HepG2 (cell line): Measurements from ENCODE around the gene TMEM184B. TPM values are rescaled to one million over a fixed set of nuclear protein-coding genes. Genes with fewer than 3 reads are reported as not detected.

ENCODE experiments used
- ATAC-seq: fragments of 200-7000 bp; cut with Tn5 transposase; 3 replicates; pipeline ENCODE4 v1.9.1; 2020; ENCODE audit warnings: mild to moderate bottlenecking, moderate library complexity
- BruUV-seq: library from RNA; stranded (reverse); fragments of 400-500 nt; replicated peaks from 2 replicates; lab custom pipeline; 2021; lab: Mats Ljungman, UMichigan
- CTCF ChIA-PET: fragments of 300-600 bp; formaldehyde crosslinking; extraction: SDS; loops from one replicate; lab custom pipeline; 2021; ENCODE audit warnings: low total read pairs, inconsistent platforms, low intra/inter-chr PET ratio; lab: Yijun Ruan, JAX
- POLR2A ChIA-PET: fragments of 350-600 bp; sonication (Branson Sonifier 250); formaldehyde crosslinking; loops from one replicate; lab custom pipeline; 2020; ENCODE audit warnings: antibody characterized with exemption, inconsistent platforms; lab: Yijun Ruan, JAX
- DNase-seq: peaks from one replicate; pipeline ENCODE4 v3.0.0-alpha.2; 2015; ENCODE audit warnings: low spot score
- FAIRE-seq: peaks from 3 replicates; lab custom pipeline; 2011; peaks lifted over from hg19 to GRCh38; lab: Jason Lieb, UNC
- H2AFZ ChIP-seq: one replicate; pipeline ENCODE4 v1.6.1; 2011; ENCODE audit warnings: low read length, inconsistent platforms
- H3K27ac ChIP-seq: fragments of 300-600 bp; 3 replicates; pipeline ENCODE4 v1.8.0; 2011; ENCODE audit warnings: mixed run types, mild to moderate bottlenecking, mixed read lengths, low read length, inconsistent platforms; ENCODE audit not compliant: insufficient read depth; ENCODE audit errors: extremely low read length
- H3K27me3 ChIP-seq, 2 experiments: fragments of 200-600 bp in 1 of 2; 2 replicates in 1 of 2; 3 replicates in 1 of 2; pipeline versions ENCODE4 v1.6.0 to v1.8.0; 2011; ENCODE audit warnings: low read length in 2 of 2, mild to moderate bottlenecking in 2 of 2, moderate library complexity in 2 of 2, inconsistent platforms in 1 of 2; ENCODE audit not compliant: insufficient read depth in 2 of 2, control insufficient read depth in 1 of 2
- H3K36me3 ChIP-seq, 2 experiments: fragments of 200-600 bp in 1 of 2; replicated peaks in 1 of 2; 2 replicates in 1 of 2; 3 replicates in 1 of 2; pipeline versions ENCODE4 v1.5.1 to v1.8.0; 2011; ENCODE audit warnings: low read length in 2 of 2, inconsistent platforms in 1 of 2; ENCODE audit not compliant: insufficient read depth in 2 of 2, control insufficient read depth in 1 of 2
- H3K4me1 ChIP-seq: 2 replicates; pipeline ENCODE4 v1.5.1; 2012; ENCODE audit warnings: low read length, inconsistent platforms; ENCODE audit not compliant: insufficient read depth
- H3K4me2 ChIP-seq: 2 replicates; pipeline ENCODE4 v1.6.0; 2011; ENCODE audit warnings: low read depth, low read length, inconsistent platforms
- H3K4me3 ChIP-seq, 3 experiments: fragments of 200-600 bp in 1 of 3; sonication (generic), shearing (Covaris generic) in 1 of 3; replicated peaks in 1 of 3; 2 replicates each; pipeline ENCODE4 v1.5.1; 2011 to 2016; ENCODE audit warnings: low read length in 3 of 3, inconsistent platforms in 2 of 3, low read depth in 2 of 3, mild to moderate bottlenecking in 2 of 3, control low read depth in 1 of 3, mixed read lengths in 1 of 3; ENCODE audit not compliant: insufficient read depth in 1 of 3
- H3K79me2 ChIP-seq: one replicate; pipeline ENCODE4 v1.6.1; 2011; ENCODE audit warnings: low read length, inconsistent platforms; ENCODE audit not compliant: insufficient read depth
- H3K9ac ChIP-seq: 2 replicates; pipeline ENCODE4 v1.6.0; 2011; ENCODE audit warnings: mild to moderate bottlenecking, low read depth, low read length, inconsistent platforms; ENCODE audit not compliant: insufficient read depth
- H3K9me3 ChIP-seq: 2 replicates; pipeline ENCODE4 v1.5.1; 2012; ENCODE audit warnings: mild to moderate bottlenecking, low read length
- H4K20me1 ChIP-seq: 2 replicates; pipeline ENCODE4 v1.6.0; 2011; ENCODE audit warnings: inconsistent platforms, mild to moderate bottlenecking, low read length, moderate library complexity; ENCODE audit not compliant: insufficient read depth
- ADNP ChIP-seq: sonication (generic); formaldehyde crosslinking; IDR thresholded peaks from 2 replicates; pipeline ENCODE4 v1.4.0; 2020; ENCODE audit warnings: missing genetic modification reagents
- ASH2L ChIP-seq: fragments of 300-600, 200-600 bp; sonication (generic); IDR thresholded peaks from 2 replicates; pipeline ENCODE4 v1.7.0; 2017; ENCODE audit warnings: low read depth, mild to moderate bottlenecking, moderate library complexity, mixed read lengths, low read length; ENCODE audit not compliant: insufficient read length
- BORCS8-MEF2B ChIP-seq: sonication (generic); formaldehyde crosslinking; IDR thresholded peaks from 2 replicates; pipeline ENCODE4 v1.8.0; 2022; ENCODE audit warnings: mild to moderate bottlenecking, missing genetic modification reagents
- HDAC2 ChIP-seq: sonication (generic); formaldehyde crosslinking; IDR thresholded peaks from 2 replicates; pipeline ENCODE4 v1.4.0; 2020; ENCODE audit warnings: missing genetic modification reagents
- HOXD1 ChIP-seq: sonication (generic); formaldehyde crosslinking; IDR thresholded peaks from 2 replicates; pipeline ENCODE4 v1.5.0; 2020; ENCODE audit warnings: missing genetic modification reagents
- KAT8 ChIP-seq: IDR thresholded peaks from 2 replicates; pipeline ENCODE4 v1.6.1; 2016; ENCODE audit warnings: missing genetic modification reagents, missing compliant biosample characterization
- KDM2A ChIP-seq: sonication (generic); formaldehyde crosslinking; IDR thresholded peaks from 2 replicates; pipeline ENCODE4 v1.4.0; 2020; ENCODE audit warnings: low read depth, missing genetic modification reagents, borderline replicate concordance
- LCORL ChIP-seq, 2 experiments: fragments of 450-650 bp in 1 of 2; sonication (generic) in 1 of 2; formaldehyde crosslinking in 1 of 2; IDR thresholded peaks; 2 replicates each; pipeline versions ENCODE4 v1.5.0 to v1.6.1; 2017 to 2020; ENCODE audit warnings: antibody characterized with exemption in 1 of 2, missing genetic modification reagents in 1 of 2
- SAP130 ChIP-seq: IDR thresholded peaks from 2 replicates; pipeline ENCODE4 v1.6.1; 2016; ENCODE audit warnings: low read depth
- SIN3B ChIP-seq: fragments of 150-350 bp; IDR thresholded peaks from 2 replicates; pipeline ENCODE4 v1.6.1; 2014; ENCODE audit warnings: low read length
- ZBTB1 ChIP-seq: sonication (generic); formaldehyde crosslinking; IDR thresholded peaks from 2 replicates; pipeline ENCODE4 v1.4.0; 2020; ENCODE audit warnings: missing genetic modification reagents, borderline replicate concordance
- ZNF543 ChIP-seq: sonication (generic); formaldehyde crosslinking; IDR thresholded peaks from 2 replicates; pipeline ENCODE4 v1.4.0; 2020; ENCODE audit warnings: mild to moderate bottlenecking, missing genetic modification reagents
- ZNF564 ChIP-seq: sonication (generic); formaldehyde crosslinking; IDR thresholded peaks from 2 replicates; pipeline ENCODE4 v1.8.1; 2023; ENCODE audit warnings: mild to moderate bottlenecking, missing genetic modification reagents
- ZNF678 ChIP-seq: sonication (generic); formaldehyde crosslinking; IDR thresholded peaks from 2 replicates; pipeline ENCODE4 v1.4.0; 2020; ENCODE audit warnings: mild to moderate bottlenecking, missing genetic modification reagents
- ZXDC ChIP-seq: sonication (generic); formaldehyde crosslinking; IDR thresholded peaks from 2 replicates; pipeline ENCODE4 v1.5.0; 2020; ENCODE audit warnings: mild to moderate bottlenecking, missing genetic modification reagents
- WGBS: methylation state at CpG from one replicate; pipeline ENCODE4 v1.1.6; 2017; ENCODE audit warnings: low lambda C conversion rate; 5-methylcytosine and 5-hydroxymethylcytosine counted together
- in situ Hi-C: cut with HindIII; loops from 2 replicates; pipeline ENCODE4 v1.10.0; 2017; ENCODE audit warnings: low pct_unique_long_range_greater_than_20kb; ENCODE audit not compliant: extremely low pct_ligation_motif_present
- intact Hi-C: fragments of 100-400 bp; cut with micrococcal nuclease; formaldehyde crosslinking; loops from one replicate; pipeline ENCODE4 v1.10.0; 2022; ENCODE audit not compliant: unreplicated experiment
- polyA plus RNA-seq, 8 experiments: library from polyadenylated mRNA; depleted of rRNA in 3 of 8; stranded (reverse) in 7 of 8; unstranded in 1 of 8; fragments of >200 nt; fragmentation: Illumina TruSeq in 4 of 8; extraction: Trizol in 4 of 8; gene quantifications; 2 replicates each; pipeline versions ENCODE4 v1.2.1 to v1.2.3, GENCODE V29; 2011 to 2016; ENCODE audit warnings: low read depth in 4 of 8, missing spikeins in 1 of 8, mixed read lengths in 1 of 8; ENCODE audit not compliant: insufficient read depth in 1 of 8
- total RNA-seq, 5 experiments: library from RNA; depleted of rRNA; stranded (reverse); fragments of >200 nt; fragmentation: Illumina TruSeq; extraction: Trizol; gene quantifications; 2 replicates each; pipeline ENCODE4 v1.2.3, GENCODE V29; 2016; ENCODE audit warnings: low read depth in 1 of 5

The TMEM184B gene
- total and polyA plus RNA-seq, 2 of the 13 experiments (the other 11 are each of a cell fraction or from before 2014, with no cell fraction given) = 15.9 to 16.0 TPM

GRCh38 chr22:38318792-38319773, 46.3 kb upstream of the TMEM184B start (continued):
- TF ChIP-seq LCORL (IDR thresholded peaks at IDR 0.05) (no peak), LCORL (CRISPR knock-in tag; IDR thresholded peaks at IDR 0.05) (peak; percentile 59; the same call in 1 of the 2 replicates), BORCS8-MEF2B (peak; percentile 21; the same call in 1 of the 2 replicates), HOXD1 (CRISPR knock-in tag) (0 out of 2 replicates have a peak, but pooled peaks have one; percentile 40), KAT8 (CRISPR knock-in tag) (0 out of 2 replicates have a peak, but pooled peaks have one; percentile 15), ZBTB1 (CRISPR knock-in tag) (no peak), ZNF543 (CRISPR knock-in tag) (peak; percentile 60; the same call in 1 of the 2 replicates), SAP130 (CRISPR knock-in tag) (peak; percentile 19; the same call in 1 of the 2 replicates), HDAC2 (CRISPR knock-in tag) (peak; percentile 37; the same call in 1 of the 2 replicates), SIN3B (no peak)

GRCh38 chr22:38317995-38318715, 45.3 kb upstream of the TMEM184B start:
- no TSS peak for BruUV-seq
- peaks cover 23% of the 10 kb centered on the region; the same call in 1 of the 2 replicates for H4K20me1 ChIP-seq
- DNase-seq = peak; percentile 77
- peak overlapping the region; percentile 91 for H3K4me2 ChIP-seq
- peak; percentile 70 for FAIRE-seq
- H3K27ac ChIP-seq = peak overlapping the region; percentile 58
- H2AFZ ChIP-seq = peak overlapping the region; percentile 59
- H3K36me3 ChIP-seq = peaks cover 1 to 8% of the 10 kb centered on the region in 2 experiments; a peak in 2 of 5 replicates
- ATAC-seq = peak; percentile 59
- peaks cover 33% of the 10 kb centered on the region for H3K79me2 ChIP-seq
- peaks cover 62% of the 10 kb centered on the region for H3K4me1 ChIP-seq
- H3K9me3 ChIP-seq = no peaks in the 10 kb centered on the region
- in situ Hi-C loops (no loop called here), intact Hi-C loops (loop anchor here (5.0 kb wide), 1 partner anchor 34 kb away; no protein-coding TSS in a partner anchor)
- peak overlapping the region; percentile 59 to 82 (median 77) for H3K4me3 ChIP-seq
- H3K27me3 ChIP-seq = no peaks in the 10 kb centered on the region; a peak in 2 of 5 replicates
- CTCF ChIA-PET = no interaction called here
- WGBS = 0% methylated on average over 11 of the region's 18 CpGs
- peak overlapping the region; percentile 76 for H3K9ac ChIP-seq
- POLR2A ChIA-PET = interaction anchor here (0.7 to 1.9 kb wide), 8 partner anchors 8 to 379 kb away, joined by 3 to 13 read pairs (median 4); partner anchors contain the start of gene BAIAP2L2
- no peak for TF ChIP-seq ZNF678 (CRISPR knock-in tag)
- TF ChIP-seq ADNP (CRISPR knock-in tag) = 0 out of 2 replicates have a peak, but pooled peaks have one; percentile 22
- TF ChIP-seq KDM2A (CRISPR knock-in tag) = peak; percentile 66
- no peak for TF ChIP-seq ZNF564
- no peak for TF ChIP-seq ZXDC (CRISPR knock-in tag)
- no peak for TF ChIP-seq ASH2L
